Measurements from ENCODE around the gene DLG2. TPM values are rescaled to one million over a fixed set of nuclear protein-coding genes. Genes with fewer than 3 reads are reported as not detected.
A peak's percentile ranks its signal among the peaks of the same experiment; 100 is the strongest.

Gene DLG2
- total and polyA plus RNA-seq, 2 of the 8 experiments (the other 6 are each of a cell fraction or from before 2014, with no cell fraction given), result 1.7 to 14.3 TPM

DNA sequence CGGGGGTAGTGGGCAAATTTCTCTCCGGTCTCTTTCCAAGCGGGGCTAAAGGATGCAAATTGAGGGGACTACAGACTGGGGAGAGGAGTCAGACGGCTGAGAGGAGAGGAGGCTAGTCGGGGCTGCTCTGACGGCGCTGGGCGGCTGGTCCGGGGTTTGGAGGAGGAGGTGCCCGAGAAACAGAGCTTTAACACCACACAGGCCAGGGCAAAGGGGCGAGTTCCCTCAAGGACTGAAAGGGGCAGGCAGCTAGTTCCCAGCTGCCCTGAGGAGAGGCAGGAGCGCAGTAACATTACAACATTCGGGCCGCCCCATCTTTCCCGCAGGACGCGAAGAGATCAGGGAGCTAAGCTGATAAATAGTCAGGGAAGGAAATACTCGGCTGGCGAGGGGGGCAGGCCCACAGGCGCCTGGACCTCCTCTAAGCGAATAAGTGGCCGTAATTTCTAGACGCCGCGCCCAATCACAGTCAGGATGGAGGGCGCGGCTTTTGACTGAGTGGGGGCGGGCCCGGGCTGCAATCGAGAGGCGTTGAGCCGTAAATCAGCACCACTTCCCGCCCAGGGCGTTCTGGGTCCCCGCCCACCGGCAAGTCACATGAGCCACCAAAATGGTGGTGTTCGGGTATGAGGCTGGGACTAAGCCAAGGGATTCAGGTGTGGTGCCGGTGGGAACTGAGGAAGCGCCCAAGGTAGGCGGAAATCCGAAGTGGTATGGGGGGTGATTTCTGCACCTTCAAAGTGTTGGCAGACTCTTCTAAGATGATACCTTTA lies 1.0 kb upstream of the DLG2 start, which contains the start of gene TMEM126B (continued):
- TF ChIP-seq, protein P1, sequence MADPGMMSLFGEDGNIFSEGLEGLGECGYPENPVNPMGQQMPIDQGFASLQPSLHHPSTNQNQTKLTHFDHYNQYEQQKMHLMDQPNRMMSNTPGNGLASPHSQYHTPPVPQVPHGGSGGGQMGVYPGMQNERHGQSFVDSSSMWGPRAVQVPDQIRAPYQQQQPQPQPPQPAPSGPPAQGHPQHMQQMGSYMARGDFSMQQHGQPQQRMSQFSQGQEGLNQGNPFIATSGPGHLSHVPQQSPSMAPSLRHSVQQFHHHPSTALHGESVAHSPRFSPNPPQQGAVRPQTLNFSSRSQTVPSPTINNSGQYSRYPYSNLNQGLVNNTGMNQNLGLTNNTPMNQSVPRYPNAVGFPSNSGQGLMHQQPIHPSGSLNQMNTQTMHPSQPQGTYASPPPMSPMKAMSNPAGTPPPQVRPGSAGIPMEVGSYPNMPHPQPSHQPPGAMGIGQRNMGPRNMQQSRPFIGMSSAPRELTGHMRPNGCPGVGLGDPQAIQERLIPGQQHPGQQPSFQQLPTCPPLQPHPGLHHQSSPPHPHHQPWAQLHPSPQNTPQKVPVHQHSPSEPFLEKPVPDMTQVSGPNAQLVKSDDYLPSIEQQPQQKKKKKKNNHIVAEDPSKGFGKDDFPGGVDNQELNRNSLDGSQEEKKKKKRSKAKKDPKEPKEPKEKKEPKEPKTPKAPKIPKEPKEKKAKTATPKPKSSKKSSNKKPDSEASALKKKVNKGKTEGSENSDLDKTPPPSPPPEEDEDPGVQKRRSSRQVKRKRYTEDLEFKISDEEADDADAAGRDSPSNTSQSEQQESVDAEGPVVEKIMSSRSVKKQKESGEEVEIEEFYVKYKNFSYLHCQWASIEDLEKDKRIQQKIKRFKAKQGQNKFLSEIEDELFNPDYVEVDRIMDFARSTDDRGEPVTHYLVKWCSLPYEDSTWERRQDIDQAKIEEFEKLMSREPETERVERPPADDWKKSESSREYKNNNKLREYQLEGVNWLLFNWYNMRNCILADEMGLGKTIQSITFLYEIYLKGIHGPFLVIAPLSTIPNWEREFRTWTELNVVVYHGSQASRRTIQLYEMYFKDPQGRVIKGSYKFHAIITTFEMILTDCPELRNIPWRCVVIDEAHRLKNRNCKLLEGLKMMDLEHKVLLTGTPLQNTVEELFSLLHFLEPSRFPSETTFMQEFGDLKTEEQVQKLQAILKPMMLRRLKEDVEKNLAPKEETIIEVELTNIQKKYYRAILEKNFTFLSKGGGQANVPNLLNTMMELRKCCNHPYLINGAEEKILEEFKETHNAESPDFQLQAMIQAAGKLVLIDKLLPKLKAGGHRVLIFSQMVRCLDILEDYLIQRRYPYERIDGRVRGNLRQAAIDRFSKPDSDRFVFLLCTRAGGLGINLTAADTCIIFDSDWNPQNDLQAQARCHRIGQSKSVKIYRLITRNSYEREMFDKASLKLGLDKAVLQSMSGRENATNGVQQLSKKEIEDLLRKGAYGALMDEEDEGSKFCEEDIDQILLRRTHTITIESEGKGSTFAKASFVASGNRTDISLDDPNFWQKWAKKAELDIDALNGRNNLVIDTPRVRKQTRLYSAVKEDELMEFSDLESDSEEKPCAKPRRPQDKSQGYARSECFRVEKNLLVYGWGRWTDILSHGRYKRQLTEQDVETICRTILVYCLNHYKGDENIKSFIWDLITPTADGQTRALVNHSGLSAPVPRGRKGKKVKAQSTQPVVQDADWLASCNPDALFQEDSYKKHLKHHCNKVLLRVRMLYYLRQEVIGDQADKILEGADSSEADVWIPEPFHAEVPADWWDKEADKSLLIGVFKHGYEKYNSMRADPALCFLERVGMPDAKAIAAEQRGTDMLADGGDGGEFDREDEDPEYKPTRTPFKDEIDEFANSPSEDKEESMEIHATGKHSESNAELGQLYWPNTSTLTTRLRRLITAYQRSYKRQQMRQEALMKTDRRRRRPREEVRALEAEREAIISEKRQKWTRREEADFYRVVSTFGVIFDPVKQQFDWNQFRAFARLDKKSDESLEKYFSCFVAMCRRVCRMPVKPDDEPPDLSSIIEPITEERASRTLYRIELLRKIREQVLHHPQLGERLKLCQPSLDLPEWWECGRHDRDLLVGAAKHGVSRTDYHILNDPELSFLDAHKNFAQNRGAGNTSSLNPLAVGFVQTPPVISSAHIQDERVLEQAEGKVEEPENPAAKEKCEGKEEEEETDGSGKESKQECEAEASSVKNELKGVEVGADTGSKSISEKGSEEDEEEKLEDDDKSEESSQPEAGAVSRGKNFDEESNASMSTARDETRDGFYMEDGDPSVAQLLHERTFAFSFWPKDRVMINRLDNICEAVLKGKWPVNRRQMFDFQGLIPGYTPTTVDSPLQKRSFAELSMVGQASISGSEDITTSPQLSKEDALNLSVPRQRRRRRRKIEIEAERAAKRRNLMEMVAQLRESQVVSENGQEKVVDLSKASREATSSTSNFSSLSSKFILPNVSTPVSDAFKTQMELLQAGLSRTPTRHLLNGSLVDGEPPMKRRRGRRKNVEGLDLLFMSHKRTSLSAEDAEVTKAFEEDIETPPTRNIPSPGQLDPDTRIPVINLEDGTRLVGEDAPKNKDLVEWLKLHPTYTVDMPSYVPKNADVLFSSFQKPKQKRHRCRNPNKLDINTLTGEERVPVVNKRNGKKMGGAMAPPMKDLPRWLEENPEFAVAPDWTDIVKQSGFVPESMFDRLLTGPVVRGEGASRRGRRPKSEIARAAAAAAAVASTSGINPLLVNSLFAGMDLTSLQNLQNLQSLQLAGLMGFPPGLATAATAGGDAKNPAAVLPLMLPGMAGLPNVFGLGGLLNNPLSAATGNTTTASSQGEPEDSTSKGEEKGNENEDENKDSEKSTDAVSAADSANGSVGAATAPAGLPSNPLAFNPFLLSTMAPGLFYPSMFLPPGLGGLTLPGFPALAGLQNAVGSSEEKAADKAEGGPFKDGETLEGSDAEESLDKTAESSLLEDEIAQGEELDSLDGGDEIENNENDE (IDR thresholded peaks at IDR 0.05; ENCODE audit: insufficient replicate concordance, low read length), result no peak
- no peak for TF ChIP-seq SIX5 (IDR thresholded peaks at IDR 0.05; ENCODE audit: low read depth, low read length)
- peak; percentile 26; the same call in 1 of the 2 replicates for TF ChIP-seq E2F6 (IDR thresholded peaks at IDR 0.05)
- no peak for TF ChIP-seq MAFK (IDR thresholded peaks at IDR 0.05; ENCODE audit: low read depth, low read length)
- TF ChIP-seq, protein P2, sequence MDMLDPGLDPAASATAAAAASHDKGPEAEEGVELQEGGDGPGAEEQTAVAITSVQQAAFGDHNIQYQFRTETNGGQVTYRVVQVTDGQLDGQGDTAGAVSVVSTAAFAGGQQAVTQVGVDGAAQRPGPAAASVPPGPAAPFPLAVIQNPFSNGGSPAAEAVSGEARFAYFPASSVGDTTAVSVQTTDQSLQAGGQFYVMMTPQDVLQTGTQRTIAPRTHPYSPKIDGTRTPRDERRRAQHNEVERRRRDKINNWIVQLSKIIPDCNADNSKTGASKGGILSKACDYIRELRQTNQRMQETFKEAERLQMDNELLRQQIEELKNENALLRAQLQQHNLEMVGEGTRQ (IDR thresholded peaks at IDR 0.05; ENCODE audit: low read length), result peak; percentile 91
- TF ChIP-seq GABPA (IDR thresholded peaks at IDR 0.05; ENCODE audit: borderline replicate concordance, insufficient read depth, low read length), result no peak
- TF ChIP-seq JUND (IDR thresholded peaks at IDR 0.05; ENCODE audit: low read length), result no peak
- no peak for TF ChIP-seq TCF12 (IDR thresholded peaks at IDR 0.05; ENCODE audit: low read depth, low read length)
- no peak for TF ChIP-seq CREB1 (IDR thresholded peaks at IDR 0.05)
